GM18868 (cell line): ENCODE data around the gene COL6A2.
"Not testable (repeated sequence)": the region's sequence is repeated elsewhere in the genome, so short reads cannot be mapped to it uniquely, and the experiment has no call there.

Experiments
- ATAC-seq: cut with Tn5 transposase; IDR thresholded peaks from one replicate; pipeline ENCODE4 v1.9.1; 2021; ENCODE audit warnings: mild to moderate bottlenecking, moderate library complexity; ENCODE audit not compliant: unreplicated experiment

Gene COL6A2

DNA sequence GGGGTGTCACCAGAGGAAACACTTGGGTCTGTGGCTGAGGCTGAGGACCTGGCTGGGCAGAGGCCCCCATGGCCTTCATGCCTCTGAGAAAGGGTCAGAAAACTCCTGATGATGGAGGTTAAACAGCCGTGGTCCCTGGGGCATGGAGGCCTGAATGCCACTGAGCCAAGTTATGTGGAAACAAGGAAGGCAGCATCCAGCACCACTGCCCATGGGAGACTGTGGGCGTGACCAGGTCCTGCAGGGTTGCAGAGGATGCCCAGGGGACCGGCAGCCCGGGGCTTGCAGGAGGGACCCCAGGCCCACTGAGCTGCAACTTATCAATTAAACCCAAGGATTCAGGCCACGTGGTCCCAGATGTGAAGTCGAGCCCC lies 18.9 kb upstream of the COL6A2 start:
- no peak for ATAC-seq

DNA sequence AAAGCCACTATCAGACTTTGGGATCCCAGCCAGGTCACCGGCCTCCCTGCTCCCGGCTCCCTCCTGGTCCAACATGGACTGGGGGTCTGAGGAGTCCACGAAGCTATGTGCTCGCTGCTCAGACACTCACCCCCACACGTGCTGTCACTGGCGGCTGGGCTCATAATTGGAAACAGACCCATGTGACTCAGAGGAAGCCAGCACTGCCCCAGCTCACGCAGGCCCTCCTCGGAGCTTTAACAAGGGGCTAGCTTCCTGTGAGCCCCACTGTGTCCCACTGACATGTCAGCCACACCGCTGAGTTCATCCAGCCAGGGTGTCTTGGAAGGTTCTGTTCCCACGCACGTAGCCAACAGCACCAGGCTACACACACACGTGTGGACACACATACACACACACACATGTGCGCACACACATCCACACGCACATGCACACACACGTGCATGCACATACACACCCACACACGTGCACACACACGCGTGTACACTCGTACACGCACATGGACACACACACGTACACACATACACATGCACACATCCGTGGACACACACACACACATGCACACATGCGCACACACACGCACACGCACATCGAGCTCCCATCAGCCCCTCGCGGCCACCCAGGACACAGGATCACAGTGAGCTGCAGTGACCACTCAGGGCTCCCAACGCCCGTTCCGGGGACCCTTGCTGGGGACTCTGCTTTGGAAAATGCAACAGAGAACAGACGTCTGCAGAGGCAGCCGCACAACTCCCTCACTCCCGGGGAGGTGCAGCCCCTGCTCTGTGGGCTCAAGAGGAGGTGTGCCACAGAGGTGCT lies 18.4 kb upstream of the COL6A2 start:
- ATAC-seq = no peak

GRCh38 chr21:46080171-46081021 lies 17.5 kb upstream of the COL6A2 start:
- no peak for ATAC-seq

GRCh38 chr21:46081022-46081861 lies 16.7 kb upstream of the COL6A2 start:
- no peak for ATAC-seq

GRCh38 chr21:46081862-46082712 lies 15.8 kb upstream of the COL6A2 start:
- no peak for ATAC-seq

DNA sequence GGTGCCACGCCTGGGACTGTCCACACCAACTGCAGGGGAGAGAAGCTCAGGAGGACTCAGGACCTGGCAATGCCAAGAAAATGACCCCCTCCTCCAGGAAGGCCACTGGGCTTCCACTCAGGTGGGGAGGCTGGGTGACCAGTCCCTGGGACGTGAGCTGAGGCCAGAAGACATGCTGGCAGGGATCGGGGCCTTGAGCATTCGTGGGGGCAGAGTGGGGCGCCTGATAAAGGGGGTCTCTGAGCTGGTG lies 15.3 kb upstream of the COL6A2 start:
- ATAC-seq = no peak

DNA sequence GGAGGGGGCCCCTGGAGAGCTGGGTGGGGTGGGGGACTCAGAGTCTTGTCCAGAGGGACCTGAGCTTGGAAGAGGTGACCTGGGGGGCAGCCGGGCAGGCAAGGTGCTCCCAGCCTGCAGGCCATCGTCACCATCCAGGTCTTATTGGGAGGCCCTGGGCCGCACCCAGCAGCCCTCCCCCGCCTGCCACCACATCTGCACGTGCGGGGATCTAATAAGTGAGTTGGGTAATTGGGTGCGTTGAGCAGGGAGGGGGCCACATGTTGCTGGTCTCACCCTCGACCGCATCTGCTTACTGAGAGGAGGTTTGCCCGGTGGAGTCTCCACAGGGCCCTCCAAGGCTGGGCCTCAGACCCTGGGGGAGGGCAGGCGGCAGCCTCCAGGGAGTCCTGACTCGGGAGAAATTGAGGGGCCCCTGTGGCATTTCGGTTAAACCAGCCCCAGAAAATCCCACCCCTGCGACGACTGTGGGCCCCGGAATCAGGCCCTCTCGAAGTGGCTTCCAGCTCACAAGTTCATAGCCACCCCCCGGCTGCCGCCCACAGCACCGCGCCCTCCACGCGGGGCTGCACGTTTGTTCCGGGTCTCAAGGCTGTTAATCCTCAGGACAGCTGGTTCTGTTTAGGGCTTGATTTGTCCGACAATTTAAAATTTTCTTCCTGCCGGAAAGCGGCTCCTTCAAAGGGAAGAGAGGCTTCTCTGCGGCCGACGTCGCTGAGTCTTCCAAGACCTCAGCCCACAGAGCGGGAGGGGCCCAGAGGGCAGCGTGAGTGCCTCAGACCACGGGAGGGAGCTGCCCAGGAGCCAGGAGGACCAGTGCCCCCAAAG lies 14.7 kb upstream of the COL6A2 start:
- no peak for ATAC-seq

DNA sequence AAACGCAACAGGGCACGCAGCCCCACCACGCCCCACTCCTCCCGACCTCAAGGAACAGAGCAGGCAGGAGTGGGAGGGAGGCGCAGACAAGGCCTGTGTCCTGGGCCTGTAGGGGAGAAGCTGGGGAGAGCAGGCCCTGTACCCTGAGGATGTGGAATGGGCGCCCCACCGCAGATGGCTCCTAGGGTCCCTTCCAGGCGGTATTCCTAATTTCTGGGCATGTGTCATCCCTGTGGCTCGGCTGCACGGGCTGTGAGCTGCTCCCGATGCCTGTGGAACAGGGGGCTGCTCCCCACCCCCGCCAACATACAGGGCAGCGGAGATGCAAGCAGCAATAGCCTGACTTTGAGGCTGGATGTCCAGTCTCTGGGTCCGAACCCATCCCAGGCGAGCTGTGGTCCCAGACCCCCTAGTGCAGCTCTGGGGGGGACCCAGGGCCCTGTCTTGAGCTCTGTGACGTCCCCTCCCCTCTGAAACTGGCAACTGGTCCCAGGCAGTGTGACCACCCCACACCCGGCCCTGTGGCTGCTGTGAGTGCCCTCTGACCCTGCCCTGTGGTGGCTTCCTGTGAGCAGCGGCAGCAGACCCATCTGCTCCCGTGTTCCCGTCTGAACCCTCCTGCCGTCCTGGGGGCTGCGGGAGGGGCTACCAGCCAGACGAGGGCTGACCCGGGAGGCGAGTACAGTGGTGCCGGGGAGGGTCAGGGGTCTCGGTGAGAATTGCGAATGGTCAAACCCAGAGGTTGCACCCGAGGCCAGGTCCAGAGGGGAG lies 13.9 kb upstream of the COL6A2 start:
- no peak for ATAC-seq

GRCh38 chr21:46084709-46085108 lies 13.2 kb upstream of the COL6A2 start:
- no peak for ATAC-seq

GRCh38 chr21:46085259-46085658 lies 12.7 kb upstream of the COL6A2 start:
- not testable (repeated sequence) for ATAC-seq

GRCh38 chr21:46087641-46088040 lies 10.3 kb upstream of the COL6A2 start:
- ATAC-seq = no peak

- ATAC-seq = no peak
These were observed 9.7 kb upstream of the COL6A2 start for GRCh38 chr21:46088189-46088588.

GRCh38 chr21:46089285-46089684 lies 8.6 kb upstream of the COL6A2 start:
- ATAC-seq = no peak

- ATAC-seq = no peak
These were observed 6.8 kb upstream of the COL6A2 start for GRCh38 chr21:46091118-46091517.

DNA sequence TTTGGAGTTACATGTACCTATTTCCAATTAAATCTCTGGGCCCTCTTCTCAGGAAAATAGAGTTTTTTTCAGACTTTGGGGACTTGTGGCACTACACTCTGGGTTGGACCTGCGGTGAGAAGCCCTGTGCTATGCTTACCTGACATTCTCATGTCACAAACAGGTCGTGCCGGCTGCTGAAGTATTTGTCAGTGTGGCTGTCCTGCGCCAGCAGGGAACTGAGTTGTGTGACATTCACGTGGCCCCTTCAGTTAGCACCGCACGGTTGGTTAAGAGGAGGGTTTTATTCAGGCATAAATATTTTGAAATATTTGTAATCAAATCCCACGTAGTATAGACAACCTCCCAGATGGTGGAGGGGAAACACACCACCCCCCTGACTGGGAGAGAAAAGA lies 6.3 kb upstream of the COL6A2 start:
- no peak for ATAC-seq

DNA sequence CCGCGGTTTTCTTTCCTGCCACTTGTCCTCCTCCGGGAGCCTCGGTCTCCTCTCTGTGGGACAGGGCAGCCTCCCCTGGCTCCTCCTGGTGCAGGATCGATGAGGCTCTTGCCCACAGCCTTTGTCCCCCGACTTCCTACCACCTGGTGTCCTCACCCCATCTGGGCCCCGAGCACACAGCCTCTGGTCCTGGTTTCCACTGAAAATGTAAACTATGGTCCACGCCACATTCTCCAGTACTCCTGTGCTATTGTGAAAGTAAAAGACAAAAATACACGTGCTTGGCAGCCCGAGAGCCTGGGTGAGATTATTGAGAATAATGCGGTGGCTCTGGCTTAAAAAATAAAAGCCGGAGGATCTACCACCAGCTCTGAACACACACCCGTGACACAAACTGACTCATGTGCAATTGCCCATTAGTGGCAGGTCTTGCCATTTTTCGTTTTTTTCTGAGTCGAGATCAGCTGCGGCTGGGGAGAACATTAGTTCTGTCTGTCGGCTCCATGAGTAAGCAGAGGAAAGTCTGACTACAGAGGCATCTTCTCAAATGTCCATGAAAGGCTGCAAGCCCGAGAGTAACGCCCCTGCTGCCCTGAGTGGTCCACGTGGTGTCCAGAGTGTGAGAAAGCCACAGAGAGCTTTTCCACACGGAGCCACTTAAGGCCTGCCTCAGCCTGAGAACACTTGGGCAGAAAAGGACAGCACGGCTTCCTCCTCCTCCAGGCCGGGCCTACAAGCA lies 5.7 kb upstream of the COL6A2 start:
- no peak for ATAC-seq

GRCh38 chr21:46092811-46093667 lies 4.9 kb upstream of the COL6A2 start:
- no peak for ATAC-seq
